NCI-H510A (cell line): ENCODE measurements around the gene UBC.

ENCODE experiments used
- DNase-seq: peaks from one replicate; lab custom pipeline; 2025; lab: John Stamatoyannopoulos, UW

Gene UBC

GRCh38 chr12:124864326-124864752 is 50.1 kb downstream of the UBC start:
- DNase-seq: no peak

GRCh38 chr12:124863416-124864325 is 50.8 kb downstream of the UBC start, which contains the start of gene SCARB1:
TSS of gene SCARB1 (minus strand) at chr12:124863864. CDS start at chr12:124863720, 144 bp downstream.
- DNase-seq: peak; percentile 89

- DNase-seq: no peak
Measured at GRCh38 chr12:124862768-124863415, 51.6 kb downstream of the UBC start.

- DNase-seq: no peak
Measured at GRCh38 chr12:124861898-124862676, 52.4 kb downstream of the UBC start.
